GM12874 (cell line): ENCODE data around the gene SMCO4.

ENCODE experiments used
- CTCF ChIP-seq: IDR thresholded peaks from 2 replicates; pipeline ENCODE4 v1.5.1; 2011; ENCODE audit warnings: low read depth, mild to moderate bottlenecking, control low read depth, low read length, moderate library complexity; ENCODE audit not compliant: insufficient read depth

Gene SMCO4

GRCh38 chr11:93540896-93541553 is 2.2 kb downstream of the SMCO4 start:
- no peak for TF ChIP-seq CTCF

- no peak for TF ChIP-seq CTCF
These were observed 2.9 kb downstream of the SMCO4 start for GRCh38 chr11:93540337-93540736.

- TF ChIP-seq CTCF, result no peak
These were observed 5.4 kb downstream of the SMCO4 start for GRCh38 chr11:93537767-93538261.

- no peak for TF ChIP-seq CTCF
These were observed 6.1 kb downstream of the SMCO4 start for GRCh38 chr11:93537049-93537448.

- TF ChIP-seq CTCF, result no peak
These were observed 6.9 kb downstream of the SMCO4 start for GRCh38 chr11:93536101-93536861.

- TF ChIP-seq CTCF, result no peak
These were observed 10.4 kb downstream of the SMCO4 start for GRCh38 chr11:93532806-93533205.

- no peak for TF ChIP-seq CTCF
These were observed 10.9 kb downstream of the SMCO4 start for GRCh38 chr11:93532281-93532789.
